ENCODE results near the gene TTC23.
"Not testable (repeated sequence)": the region's sequence is repeated elsewhere in the genome, so short reads cannot be mapped to it uniquely, and the experiment has no call there.

The TTC23 gene

DNA sequence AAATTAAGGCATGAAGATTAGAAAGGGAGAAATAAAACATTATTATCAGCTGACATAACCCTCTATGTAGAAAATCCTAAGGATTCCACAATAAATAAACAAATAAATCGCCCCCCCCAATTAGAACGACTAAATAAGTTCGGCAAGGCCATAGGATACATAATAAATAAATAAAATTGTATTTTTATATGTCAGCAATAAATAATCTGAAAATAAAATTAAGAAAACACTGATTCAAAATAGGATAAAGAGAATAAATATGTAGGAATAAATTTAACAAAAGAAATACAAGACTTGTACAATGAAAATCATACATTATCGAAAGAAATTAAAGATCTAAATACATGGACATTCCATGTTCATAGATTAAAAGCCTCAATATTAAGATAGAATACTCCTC is 5.1 kb downstream of the TTC23 start:
- in situ Hi-C loops (cut with MboI; ENCODE audit: low pct_unique_long_range_greater_than_20kb, low sequenced_read_pairs, unreplicated experiment) = no loop called here
- TF ChIP-seq, protein P1, sequence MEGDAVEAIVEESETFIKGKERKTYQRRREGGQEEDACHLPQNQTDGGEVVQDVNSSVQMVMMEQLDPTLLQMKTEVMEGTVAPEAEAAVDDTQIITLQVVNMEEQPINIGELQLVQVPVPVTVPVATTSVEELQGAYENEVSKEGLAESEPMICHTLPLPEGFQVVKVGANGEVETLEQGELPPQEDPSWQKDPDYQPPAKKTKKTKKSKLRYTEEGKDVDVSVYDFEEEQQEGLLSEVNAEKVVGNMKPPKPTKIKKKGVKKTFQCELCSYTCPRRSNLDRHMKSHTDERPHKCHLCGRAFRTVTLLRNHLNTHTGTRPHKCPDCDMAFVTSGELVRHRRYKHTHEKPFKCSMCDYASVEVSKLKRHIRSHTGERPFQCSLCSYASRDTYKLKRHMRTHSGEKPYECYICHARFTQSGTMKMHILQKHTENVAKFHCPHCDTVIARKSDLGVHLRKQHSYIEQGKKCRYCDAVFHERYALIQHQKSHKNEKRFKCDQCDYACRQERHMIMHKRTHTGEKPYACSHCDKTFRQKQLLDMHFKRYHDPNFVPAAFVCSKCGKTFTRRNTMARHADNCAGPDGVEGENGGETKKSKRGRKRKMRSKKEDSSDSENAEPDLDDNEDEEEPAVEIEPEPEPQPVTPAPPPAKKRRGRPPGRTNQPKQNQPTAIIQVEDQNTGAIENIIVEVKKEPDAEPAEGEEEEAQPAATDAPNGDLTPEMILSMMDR (IDR thresholded peaks at IDR 0.05; ENCODE audit: extremely low read depth, insufficient read depth, missing control alignments) = no peak
- no peak for DNase-seq (ENCODE audit: low spot score)

DNA sequence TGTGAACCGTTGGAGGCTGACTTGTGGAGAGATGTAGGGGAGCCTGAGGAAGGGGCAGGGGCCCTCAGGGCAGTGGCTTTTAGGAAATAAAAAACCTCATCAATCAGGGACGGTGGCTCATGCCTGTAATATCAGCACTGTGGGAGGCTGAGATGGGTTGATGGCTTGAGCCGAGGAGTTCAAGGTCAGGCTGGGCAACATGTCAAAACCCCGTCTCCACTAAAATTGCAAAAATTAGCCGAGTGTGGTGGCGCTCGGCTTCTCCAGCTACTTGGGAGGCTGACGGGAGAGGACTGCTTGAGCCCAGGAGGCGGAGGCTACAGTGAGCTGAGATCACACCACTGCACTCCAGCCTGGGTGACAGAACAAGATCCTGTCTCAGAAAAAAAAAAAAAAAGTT is 7.6 kb downstream of the TTC23 start:
- in situ Hi-C loops (cut with MboI; ENCODE audit: low pct_unique_long_range_greater_than_20kb, low sequenced_read_pairs, unreplicated experiment) = no loop called here
- no peak for DNase-seq (ENCODE audit: low spot score)
- TF ChIP-seq, protein P1 (IDR thresholded peaks at IDR 0.05; ENCODE audit: extremely low read depth, insufficient read depth, missing control alignments) = no peak

DNA sequence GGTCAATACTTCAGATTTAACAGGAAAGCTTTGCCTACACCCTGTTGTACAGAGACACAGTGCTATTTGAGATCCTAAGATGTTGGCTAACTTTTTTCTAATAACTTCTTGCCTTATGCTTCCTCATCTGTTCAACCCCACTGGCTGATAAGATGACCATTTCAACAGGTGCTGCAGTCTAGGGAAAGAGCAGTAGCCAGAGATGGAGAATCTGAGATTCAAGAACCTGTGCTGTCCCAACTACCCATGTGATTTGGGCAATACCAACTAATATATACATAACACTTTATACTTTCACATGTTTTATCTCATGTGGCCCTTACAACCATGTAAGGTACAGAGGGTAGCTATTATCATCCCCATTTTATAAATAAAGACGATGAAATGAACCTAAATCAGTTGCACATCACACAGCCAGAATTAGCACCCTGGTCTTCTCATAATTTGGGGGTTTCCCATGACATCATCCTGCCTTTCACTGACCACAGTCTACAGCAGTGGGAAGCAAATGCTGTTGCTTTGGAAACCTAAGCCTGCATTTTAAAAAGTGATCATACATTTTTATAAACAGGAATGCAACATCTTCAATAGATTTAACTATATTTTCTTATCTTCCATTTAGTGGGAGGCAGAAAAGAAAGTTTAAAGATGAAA is 9.7 kb downstream of the TTC23 start:
- peak; percentile 63 for DNase-seq (ENCODE audit: low spot score)
- TF ChIP-seq, protein P1 (IDR thresholded peaks at IDR 0.05; ENCODE audit: extremely low read depth, insufficient read depth, missing control alignments) = no peak
- in situ Hi-C loops (cut with MboI; ENCODE audit: low pct_unique_long_range_greater_than_20kb, low sequenced_read_pairs, unreplicated experiment) = no loop called here

DNA sequence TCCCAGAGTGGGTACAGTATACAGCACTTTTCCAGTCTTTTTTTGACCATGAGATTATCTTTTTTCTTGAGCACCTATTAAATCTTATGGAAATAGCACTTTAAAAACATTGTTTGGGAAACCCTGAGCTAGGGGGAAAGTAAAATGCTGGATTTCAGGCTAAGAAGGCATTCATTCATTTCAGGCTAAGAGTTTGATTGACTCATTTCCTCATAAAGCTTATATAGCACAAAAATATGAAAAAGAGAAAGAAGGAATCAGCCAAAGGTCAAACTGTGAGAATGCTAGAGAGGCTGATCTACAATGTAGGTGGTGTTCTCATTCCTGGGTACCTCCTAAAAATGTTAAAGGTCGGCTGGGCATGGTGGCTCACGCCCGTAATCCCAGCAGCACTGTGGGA is 10.5 kb downstream of the TTC23 start:
- in situ Hi-C loops (cut with MboI; ENCODE audit: low pct_unique_long_range_greater_than_20kb, low sequenced_read_pairs, unreplicated experiment) = no loop called here
- no peak for DNase-seq (ENCODE audit: low spot score)
- TF ChIP-seq, protein P1 (IDR thresholded peaks at IDR 0.05; ENCODE audit: extremely low read depth, insufficient read depth, missing control alignments) = no peak

DNA sequence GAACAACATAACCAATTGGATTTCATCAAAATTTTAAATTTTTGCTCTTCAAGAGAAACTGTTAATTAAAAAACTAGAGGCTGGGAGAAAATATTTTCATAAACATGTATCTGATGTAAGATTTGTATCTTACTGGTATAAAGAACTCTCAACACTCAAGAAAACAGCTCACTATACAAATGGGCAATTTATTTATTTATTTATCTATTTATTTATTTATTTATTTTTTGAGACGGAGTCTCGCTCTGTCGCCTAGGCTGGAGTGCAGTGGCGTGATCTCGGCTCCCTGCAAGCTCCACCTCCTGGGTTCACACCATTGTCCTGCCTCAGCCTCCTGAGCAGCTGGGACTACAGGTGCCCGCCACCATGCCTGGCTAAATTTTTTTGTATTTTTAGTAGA is 15.2 kb downstream of the TTC23 start:
- in situ Hi-C loops (cut with MboI; ENCODE audit: low pct_unique_long_range_greater_than_20kb, low sequenced_read_pairs, unreplicated experiment) = not testable (repeated sequence)

DNA sequence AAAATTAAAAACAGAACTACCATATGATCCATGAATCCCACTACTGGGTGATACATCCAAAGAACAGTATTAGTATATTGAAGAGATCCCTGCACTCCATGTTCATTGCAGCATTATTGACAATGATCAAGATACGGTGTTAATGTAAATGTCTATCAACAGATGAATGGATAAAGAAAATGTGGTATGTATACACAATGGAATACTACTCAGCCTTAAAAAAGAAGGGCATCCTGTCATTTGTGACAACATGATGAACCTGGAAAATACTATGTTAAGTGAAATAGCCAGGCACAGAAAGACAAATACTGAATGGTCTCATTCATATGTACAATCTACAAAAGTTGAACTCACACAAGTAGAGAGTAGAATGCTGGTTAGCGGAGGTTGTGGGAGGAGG is 16.6 kb downstream of the TTC23 start:
- TF ChIP-seq, protein P1 (IDR thresholded peaks at IDR 0.05; ENCODE audit: extremely low read depth, insufficient read depth, missing control alignments) = no peak
- no peak for DNase-seq (ENCODE audit: low spot score)
- in situ Hi-C loops (cut with MboI; ENCODE audit: low pct_unique_long_range_greater_than_20kb, low sequenced_read_pairs, unreplicated experiment) = no loop called here

More for the DNA sequence above, 15.2 kb downstream of the TTC23 start:
- DNase-seq (ENCODE audit: low spot score) = not testable (repeated sequence)

DNA sequence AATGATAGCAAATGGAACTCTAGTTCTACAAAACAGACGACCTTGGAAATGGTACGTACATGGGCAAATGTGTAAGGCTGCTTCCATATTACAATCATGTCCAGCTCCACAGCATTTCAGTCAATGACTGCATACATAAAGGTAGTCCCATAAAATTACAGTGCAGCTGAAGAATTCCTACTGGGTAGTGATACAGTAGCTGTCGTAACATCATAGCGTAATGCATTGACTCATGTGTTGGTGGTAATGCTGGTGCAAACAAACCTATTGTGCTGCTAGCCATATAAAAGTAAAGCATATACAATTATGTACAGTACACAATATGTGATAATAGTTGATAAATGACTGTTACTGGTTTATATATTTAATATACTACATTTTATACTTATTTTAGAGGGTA is 18.5 kb downstream of the TTC23 start:
- DNase-seq (ENCODE audit: low spot score) = no peak
- in situ Hi-C loops (cut with MboI; ENCODE audit: low pct_unique_long_range_greater_than_20kb, low sequenced_read_pairs, unreplicated experiment) = no loop called here
- TF ChIP-seq, protein P1 (IDR thresholded peaks at IDR 0.05; ENCODE audit: extremely low read depth, insufficient read depth, missing control alignments) = no peak

All from GM13977 (cell line).